Hepatocyte (in vitro differentiated cells): Measurements from ENCODE around the gene GPC3.

ENCODE experiments used
- EZH2 ChIP-seq: fragments of 200-600 bp; sonication (generic); IDR thresholded peaks from 2 replicates; pipeline ENCODE4 v1.6.1; 2016; ENCODE audit warnings: antibody characterized with exemption, mild to moderate bottlenecking, borderline replicate concordance
- EZH2phosphoT487 ChIP-seq: fragments of 200-600 bp; sonication (generic); IDR thresholded peaks from one replicate; pipeline ENCODE4 v1.6.1; 2018; ENCODE audit warnings: antibody characterized with exemption, mild to moderate bottlenecking, low read depth, moderate library complexity; ENCODE audit not compliant: unreplicated experiment, severe bottlenecking
- TF ChIP-seq, protein P1 (sequence below): fragments of 200-600 bp; sonication (generic); IDR thresholded peaks from 2 replicates; pipeline ENCODE4 v1.5.1; 2016; ENCODE audit warnings: antibody characterized with exemption, mild to moderate bottlenecking; ENCODE audit not compliant: poor library complexity

DNA sequence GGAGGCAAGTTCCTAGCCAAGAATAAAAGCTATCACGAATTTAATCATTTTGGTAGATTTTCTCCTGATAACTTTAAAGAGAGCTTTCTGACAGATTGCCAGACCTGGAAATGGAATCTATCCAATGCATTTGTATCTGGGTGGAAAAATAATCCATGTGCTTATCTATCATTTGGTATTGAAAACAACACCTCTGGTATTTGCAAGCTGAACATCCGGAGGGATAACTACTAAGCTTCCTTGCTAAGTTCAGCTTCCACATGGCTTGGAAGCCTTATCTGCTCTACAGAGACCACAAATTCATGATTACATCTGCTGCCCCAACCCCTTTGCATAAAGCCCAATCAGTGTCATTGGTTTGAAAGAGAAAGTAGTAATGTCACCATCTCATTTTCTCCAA lies 230.7 kb downstream of the GPC3 start:
- TF ChIP-seq, protein P1, sequence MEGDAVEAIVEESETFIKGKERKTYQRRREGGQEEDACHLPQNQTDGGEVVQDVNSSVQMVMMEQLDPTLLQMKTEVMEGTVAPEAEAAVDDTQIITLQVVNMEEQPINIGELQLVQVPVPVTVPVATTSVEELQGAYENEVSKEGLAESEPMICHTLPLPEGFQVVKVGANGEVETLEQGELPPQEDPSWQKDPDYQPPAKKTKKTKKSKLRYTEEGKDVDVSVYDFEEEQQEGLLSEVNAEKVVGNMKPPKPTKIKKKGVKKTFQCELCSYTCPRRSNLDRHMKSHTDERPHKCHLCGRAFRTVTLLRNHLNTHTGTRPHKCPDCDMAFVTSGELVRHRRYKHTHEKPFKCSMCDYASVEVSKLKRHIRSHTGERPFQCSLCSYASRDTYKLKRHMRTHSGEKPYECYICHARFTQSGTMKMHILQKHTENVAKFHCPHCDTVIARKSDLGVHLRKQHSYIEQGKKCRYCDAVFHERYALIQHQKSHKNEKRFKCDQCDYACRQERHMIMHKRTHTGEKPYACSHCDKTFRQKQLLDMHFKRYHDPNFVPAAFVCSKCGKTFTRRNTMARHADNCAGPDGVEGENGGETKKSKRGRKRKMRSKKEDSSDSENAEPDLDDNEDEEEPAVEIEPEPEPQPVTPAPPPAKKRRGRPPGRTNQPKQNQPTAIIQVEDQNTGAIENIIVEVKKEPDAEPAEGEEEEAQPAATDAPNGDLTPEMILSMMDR = no peak
- TF ChIP-seq EZH2 (no peak), EZH2phosphoT487 (no peak)
